H54 (cell line): ENCODE measurements around the gene SCLY.

Experiments
- DNase-seq: peaks from one replicate; pipeline ENCODE4 v3.0.0; 2011; ENCODE audit warnings: low spot score, mixed read lengths; ENCODE audit not compliant: insufficient read length
- FAIRE-seq: peaks from 3 replicates; lab custom pipeline; 2011; peaks lifted over from hg19 to GRCh38; lab: Jason Lieb, UNC
- POLR2A ChIP-seq: IDR thresholded peaks from 2 replicates; pipeline ENCODE4 v1.6.1; 2011; ENCODE audit warnings: low read depth, mild to moderate bottlenecking, low read length

The SCLY gene

GRCh38 chr2:238142382-238143205 is 81.8 kb downstream of the SCLY start:
- TF ChIP-seq POLR2A = no peak
- DNase-seq (no peak), FAIRE-seq (no peak)

- no peak for FAIRE-seq
- no peak for TF ChIP-seq POLR2A
- peak; percentile 92 for DNase-seq
These were observed 82.6 kb downstream of the SCLY start for GRCh38 chr2:238143239-238143951.

- TF ChIP-seq POLR2A = no peak
- no peak for DNase-seq
- FAIRE-seq = no peak
These were observed 83.5 kb downstream of the SCLY start for GRCh38 chr2:238144262-238144661.

GRCh38 chr2:238145046-238145445 is 84.2 kb downstream of the SCLY start:
- FAIRE-seq = no peak
- DNase-seq = no peak
- TF ChIP-seq POLR2A = no peak

GRCh38 chr2:238145851-238146250 is 85.0 kb downstream of the SCLY start:
- no peak for FAIRE-seq
- no peak for TF ChIP-seq POLR2A
- DNase-seq = no peak

GRCh38 chr2:238146884-238147544 is 86.2 kb downstream of the SCLY start:
- DNase-seq (no peak), FAIRE-seq (no peak)
- TF ChIP-seq POLR2A = no peak

GRCh38 chr2:238148981-238149380 is 88.2 kb downstream of the SCLY start:
- no peak for DNase-seq
- no peak for FAIRE-seq
- TF ChIP-seq POLR2A = no peak
